ENCODE measurements around the gene UBAP1. TPM values are rescaled to one million over a fixed set of nuclear protein-coding genes. Genes with fewer than 3 reads are reported as not detected.
"Not testable (repeated sequence)": the region's sequence is repeated elsewhere in the genome, so short reads cannot be mapped to it uniquely, and the experiment has no call there.

UBAP1 gene
- total and polyA plus RNA-seq, 4 donors: 25.6 to 53.9 (median 42.8) TPM

GRCh38 chr9:34206561-34206960, 27.7 kb downstream of the UBAP1 start:
- DNase-seq (no peak), ATAC-seq (ENCODE audit: insufficient read depth, low FRiP score) (no peak)
- TF ChIP-seq CTCF (IDR thresholded peaks at IDR 0.05; ENCODE audit: control extremely low read depth, extremely low read depth): no peak
- Histone ChIP-seq H3K9me3 (ENCODE audit: control insufficient read depth in 4 of 4, insufficient read depth in 3 of 4, low read length in 3 of 4) (peaks cover 0 to 2% (median 0%) of the 10 kb centered on the region in 4 donors), H3K27ac (ENCODE audit: low read depth in 1 of 2, low read length in 1 of 2) (no peak overlapping the region), H3K27me3 (ENCODE audit: control insufficient read depth in 3 of 3, insufficient read depth in 3 of 3, low read length in 2 of 3) (no peaks in the 10 kb centered on the region), H3K36me3 (ENCODE audit: control insufficient read depth in 4 of 4, insufficient read depth in 4 of 4, low read length in 4 of 4) (peaks cover 0 to 4% (median 1%) of the 10 kb centered on the region in 4 donors), H3K4me3 (no peak overlapping the region), H3K4me1 (ENCODE audit: control insufficient read depth in 5 of 5, insufficient read depth in 5 of 5, low read length in 5 of 5) (peaks cover 0 to 6% (median 0%) of the 10 kb centered on the region in 5 donors), H3K9ac (ENCODE audit: insufficient read depth in 1 of 2, low read length in 2 of 2) (no peak overlapping the region)
- WGBS, 2 donors: 88 to 91% methylated on average over 4 of the region's 4 CpGs

GRCh38 chr9:34211395-34211794, 32.6 kb downstream of the UBAP1 start:
- 90 to 96% methylated on average over 1 of the region's 1 CpG for whole genome bisulfite sequencing, 2 donors
- H3K27ac ChIP-seq (ENCODE audit: low read depth in 1 of 2, low read length in 1 of 2): no peak overlapping the region
- no peak for TF ChIP-seq CTCF (IDR thresholded peaks at IDR 0.05; ENCODE audit: control extremely low read depth, extremely low read depth)
- DNase-seq (no peak), ATAC-seq (ENCODE audit: insufficient read depth, low FRiP score) (no peak)
- no peaks in the 10 kb centered on the region for H3K4me1 ChIP-seq (ENCODE audit: control insufficient read depth in 5 of 5, insufficient read depth in 5 of 5, low read length in 5 of 5)
- H3K9me3 ChIP-seq (ENCODE audit: control insufficient read depth in 4 of 4, insufficient read depth in 3 of 4, low read length in 3 of 4): peaks cover 0 to 2% (median 0%) of the 10 kb centered on the region in 4 donors
- H3K27me3 ChIP-seq (ENCODE audit: control insufficient read depth in 3 of 3, insufficient read depth in 3 of 3, low read length in 2 of 3): no peaks in the 10 kb centered on the region
- no peak overlapping the region for H3K9ac ChIP-seq (ENCODE audit: insufficient read depth in 1 of 2, low read length in 2 of 2)
- no peaks in the 10 kb centered on the region for H3K36me3 ChIP-seq (ENCODE audit: control insufficient read depth in 4 of 4, insufficient read depth in 4 of 4, low read length in 4 of 4)
- H3K4me3 ChIP-seq: no peak overlapping the region

GRCh38 chr9:34214354-34215000, 35.6 kb downstream of the UBAP1 start:
- H3K4me3 ChIP-seq; H3K9ac ChIP-seq (ENCODE audit: insufficient read depth in 1 of 2, low read length in 2 of 2); H3K27me3 ChIP-seq (ENCODE audit: control insufficient read depth in 3 of 3, insufficient read depth in 3 of 3, low read length in 2 of 3); H3K27ac ChIP-seq (ENCODE audit: low read depth in 1 of 2, low read length in 1 of 2); H3K9me3 ChIP-seq (ENCODE audit: control insufficient read depth in 4 of 4, insufficient read depth in 3 of 4, low read length in 3 of 4); ATAC-seq (ENCODE audit: insufficient read depth, low FRiP score); H3K36me3 ChIP-seq (ENCODE audit: control insufficient read depth in 4 of 4, insufficient read depth in 4 of 4, low read length in 4 of 4); H3K4me1 ChIP-seq (ENCODE audit: control insufficient read depth in 5 of 5, insufficient read depth in 5 of 5, low read length in 5 of 5); DNase-seq: not testable (repeated sequence)
- WGBS, 2 donors: 94 to 96% methylated on average over 4 of the region's 4 CpGs

GRCh38 chr9:34216325-34216724, 37.5 kb downstream of the UBAP1 start:
- H3K9me3 ChIP-seq (ENCODE audit: control insufficient read depth in 4 of 4, insufficient read depth in 3 of 4, low read length in 3 of 4): no peaks in the 10 kb centered on the region
- H3K9ac ChIP-seq (ENCODE audit: insufficient read depth in 1 of 2, low read length in 2 of 2): no peak overlapping the region
- no peak overlapping the region for H3K27ac ChIP-seq (ENCODE audit: low read depth in 1 of 2, low read length in 1 of 2)
- ATAC-seq (ENCODE audit: insufficient read depth, low FRiP score) (no peak), DNase-seq (no peak)
- no peak overlapping the region for H3K4me3 ChIP-seq
- WGBS, 2 donors: 96 to 97% methylated on average over 3 of the region's 3 CpGs
- H3K4me1 ChIP-seq (ENCODE audit: control insufficient read depth in 5 of 5, insufficient read depth in 5 of 5, low read length in 5 of 5): peaks cover 0 to 1% (median 0%) of the 10 kb centered on the region in 5 donors
- TF ChIP-seq CTCF (IDR thresholded peaks at IDR 0.05; ENCODE audit: control extremely low read depth, extremely low read depth): no peak
- no peaks in the 10 kb centered on the region for H3K36me3 ChIP-seq (ENCODE audit: control insufficient read depth in 4 of 4, insufficient read depth in 4 of 4, low read length in 4 of 4)
- H3K27me3 ChIP-seq (ENCODE audit: control insufficient read depth in 3 of 3, insufficient read depth in 3 of 3, low read length in 2 of 3): no peaks in the 10 kb centered on the region

GRCh38 chr9:34217015-34217414, 38.2 kb downstream of the UBAP1 start:
- not testable (repeated sequence) for H3K27me3 ChIP-seq (ENCODE audit: control insufficient read depth in 3 of 3, insufficient read depth in 3 of 3, low read length in 2 of 3); H3K9me3 ChIP-seq (ENCODE audit: control insufficient read depth in 4 of 4, insufficient read depth in 3 of 4, low read length in 3 of 4); DNase-seq; H3K4me1 ChIP-seq (ENCODE audit: control insufficient read depth in 5 of 5, insufficient read depth in 5 of 5, low read length in 5 of 5); H3K36me3 ChIP-seq (ENCODE audit: control insufficient read depth in 4 of 4, insufficient read depth in 4 of 4, low read length in 4 of 4); ATAC-seq (ENCODE audit: insufficient read depth, low FRiP score); H3K4me3 ChIP-seq; H3K27ac ChIP-seq (ENCODE audit: low read depth in 1 of 2, low read length in 1 of 2); H3K9ac ChIP-seq (ENCODE audit: insufficient read depth in 1 of 2, low read length in 2 of 2)
- WGBS, 2 donors: 99% methylated on average over 2 of the region's 2 CpGs

Measured in lung (tissue), 12 donors.